Body of pancreas (tissue), 4 donors: Measurements from ENCODE around the gene CAMK2G.

ENCODE experiments used
- CTCF ChIP-seq, 7 experiments: fragments of 450-650 bp in 4 of 7; fragments of 200-600 bp in 3 of 7; sonication (generic) in 3 of 7; IDR thresholded peaks; one replicate each; pipeline ENCODE4 v1.5.1; 2016 to 2019; ENCODE audit warnings: antibody characterized with exemption in 7 of 7
- POLR2A ChIP-seq, 3 donors: fragments of 450-650 bp; IDR thresholded peaks; one replicate each; pipeline ENCODE4 v1.6.1; 2016; ENCODE audit warnings: antibody characterized with exemption in 3 of 3, mild to moderate bottlenecking in 2 of 3

GRCh38 chr10:73855413-73855812 is 18.9 kb downstream of the CAMK2G start:
- TF ChIP-seq CTCF (IDR thresholded peaks at IDR 0.05) = no peak
- TF ChIP-seq POLR2A (IDR thresholded peaks at IDR 0.05) = no peak
